ENCODE data around the gene IRF3. TPM values are rescaled to one million over a fixed set of nuclear protein-coding genes. Genes with fewer than 3 reads are reported as not detected.

Gene IRF3
- total RNA-seq, 4 donors from 2014 or later = 38.7 to 102 (median 74.9) TPM

DNA sequence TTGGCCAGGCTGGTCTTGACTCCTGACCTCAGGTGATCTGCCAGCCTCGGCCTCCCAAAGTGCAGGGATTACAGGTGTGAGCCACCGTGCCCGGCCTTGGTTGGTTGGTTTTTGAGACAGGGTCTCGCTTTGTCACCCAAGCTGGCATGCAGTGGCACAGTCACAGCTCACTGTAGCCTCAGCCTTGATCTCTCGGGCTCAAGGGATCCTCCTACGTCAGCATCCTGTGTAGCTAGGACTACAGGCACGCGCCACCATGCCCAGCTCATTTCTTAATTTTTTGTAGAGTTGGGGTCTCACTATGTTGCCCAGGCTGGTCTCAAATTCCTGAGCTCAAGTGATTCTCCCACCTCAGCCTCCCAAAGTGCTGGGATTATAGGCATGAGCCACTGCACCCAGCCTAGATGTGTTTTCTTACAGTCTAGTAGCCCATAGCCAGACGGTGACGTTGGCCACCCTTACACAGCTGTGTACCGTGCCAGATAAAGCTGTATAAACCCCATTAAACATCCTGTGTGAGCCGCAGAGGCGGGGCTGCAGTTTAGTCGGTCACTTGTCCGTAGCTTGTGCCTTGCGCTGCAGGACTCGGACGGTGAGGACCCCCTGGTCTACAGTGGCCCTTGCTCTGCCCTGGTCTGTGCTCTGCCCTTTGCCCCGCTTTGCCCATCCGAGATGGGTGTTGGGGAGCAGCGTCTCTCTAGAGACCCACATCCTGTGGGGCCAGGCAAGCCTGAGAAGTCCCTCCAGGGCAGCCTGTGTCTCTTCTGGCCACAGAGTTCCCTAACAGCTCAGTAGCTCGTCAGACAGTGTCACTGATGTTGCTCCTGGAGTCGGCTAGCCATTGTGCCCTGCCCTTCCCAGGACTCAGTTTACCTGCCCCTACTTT, 9.8 kb downstream of the IRF3 start:
- 90% methylated on average over 23 of the region's 23 CpGs for WGBS, 2 donors

DNA sequence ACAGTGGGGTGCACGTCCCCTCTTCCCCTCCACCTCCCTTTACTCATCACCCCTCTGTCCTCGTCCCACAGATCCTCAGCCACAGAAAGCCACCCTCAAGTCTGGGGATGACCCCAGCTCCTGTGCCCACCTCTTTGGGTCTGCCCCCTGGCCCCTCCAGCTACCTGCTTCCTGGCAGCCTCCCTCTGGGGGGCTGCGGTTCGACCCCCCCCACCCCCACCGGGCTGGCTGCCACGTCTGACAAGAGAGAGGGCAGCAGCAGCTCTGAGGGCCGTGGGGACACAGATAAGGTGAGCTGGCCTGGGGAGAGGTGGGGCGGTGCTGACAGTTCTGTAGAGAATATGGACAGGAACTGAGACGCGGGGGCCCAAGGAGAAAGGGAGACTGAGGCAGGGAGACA, 11.1 kb downstream of the IRF3 start:
- no peak for DNase-seq (ENCODE audit: low spot score in 2 of 2)
- intact Hi-C loops (cut with DNase I; ENCODE audit: low total_unique reads) = no loop called here
- no peak overlapping the region for H3K4me3 ChIP-seq (ENCODE audit: low read depth, poor library complexity, severe bottlenecking)
- no peak for TF ChIP-seq POLR2A (IDR thresholded peaks at IDR 0.05)
- TF ChIP-seq, protein P1, sequence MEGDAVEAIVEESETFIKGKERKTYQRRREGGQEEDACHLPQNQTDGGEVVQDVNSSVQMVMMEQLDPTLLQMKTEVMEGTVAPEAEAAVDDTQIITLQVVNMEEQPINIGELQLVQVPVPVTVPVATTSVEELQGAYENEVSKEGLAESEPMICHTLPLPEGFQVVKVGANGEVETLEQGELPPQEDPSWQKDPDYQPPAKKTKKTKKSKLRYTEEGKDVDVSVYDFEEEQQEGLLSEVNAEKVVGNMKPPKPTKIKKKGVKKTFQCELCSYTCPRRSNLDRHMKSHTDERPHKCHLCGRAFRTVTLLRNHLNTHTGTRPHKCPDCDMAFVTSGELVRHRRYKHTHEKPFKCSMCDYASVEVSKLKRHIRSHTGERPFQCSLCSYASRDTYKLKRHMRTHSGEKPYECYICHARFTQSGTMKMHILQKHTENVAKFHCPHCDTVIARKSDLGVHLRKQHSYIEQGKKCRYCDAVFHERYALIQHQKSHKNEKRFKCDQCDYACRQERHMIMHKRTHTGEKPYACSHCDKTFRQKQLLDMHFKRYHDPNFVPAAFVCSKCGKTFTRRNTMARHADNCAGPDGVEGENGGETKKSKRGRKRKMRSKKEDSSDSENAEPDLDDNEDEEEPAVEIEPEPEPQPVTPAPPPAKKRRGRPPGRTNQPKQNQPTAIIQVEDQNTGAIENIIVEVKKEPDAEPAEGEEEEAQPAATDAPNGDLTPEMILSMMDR (IDR thresholded peaks at IDR 0.05) = no peak
- 86 to 93% methylated on average over 10 of the region's 10 CpGs for WGBS, 2 donors

More for the DNA sequence above, 9.8 kb downstream of the IRF3 start:
- TF ChIP-seq POLR2A (IDR thresholded peaks at IDR 0.05) = no peak
- TF ChIP-seq, protein P1 (IDR thresholded peaks at IDR 0.05) = no peak
- intact Hi-C loops (cut with DNase I; ENCODE audit: low total_unique reads) = no loop called here
- no peak for DNase-seq (ENCODE audit: low spot score in 2 of 2)
- H3K4me3 ChIP-seq (ENCODE audit: low read depth, poor library complexity, severe bottlenecking) = no peak overlapping the region

DNA sequence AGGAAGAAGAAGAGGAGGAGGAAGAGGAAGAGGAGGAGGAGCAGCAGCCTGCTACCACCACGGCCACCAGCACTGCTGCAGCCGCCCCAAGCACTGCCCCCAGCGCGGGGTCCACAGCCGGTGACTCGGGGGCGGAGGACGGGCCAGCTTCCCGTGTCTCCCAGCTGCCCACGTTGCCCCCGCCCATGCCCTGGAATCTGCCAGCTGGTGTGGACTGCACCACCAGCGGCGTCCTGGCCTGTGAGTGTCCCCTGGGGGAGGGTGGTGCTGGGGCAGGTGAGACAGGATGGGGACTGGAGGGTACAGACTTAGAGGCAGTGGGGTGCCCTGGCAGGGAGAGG, 12.2 kb downstream of the IRF3 start:
- no peak overlapping the region for H3K4me3 ChIP-seq (ENCODE audit: low read depth, poor library complexity, severe bottlenecking)
- no peak for DNase-seq (ENCODE audit: low spot score in 2 of 2)
- 88 to 94% methylated on average over 11 to 13 of the region's 13 CpGs for WGBS, 2 donors
- TF ChIP-seq POLR2A (IDR thresholded peaks at IDR 0.05) = no peak
- TF ChIP-seq, protein P1 (IDR thresholded peaks at IDR 0.05) = no peak
- intact Hi-C loops (cut with DNase I; ENCODE audit: low total_unique reads) = no loop called here

DNA sequence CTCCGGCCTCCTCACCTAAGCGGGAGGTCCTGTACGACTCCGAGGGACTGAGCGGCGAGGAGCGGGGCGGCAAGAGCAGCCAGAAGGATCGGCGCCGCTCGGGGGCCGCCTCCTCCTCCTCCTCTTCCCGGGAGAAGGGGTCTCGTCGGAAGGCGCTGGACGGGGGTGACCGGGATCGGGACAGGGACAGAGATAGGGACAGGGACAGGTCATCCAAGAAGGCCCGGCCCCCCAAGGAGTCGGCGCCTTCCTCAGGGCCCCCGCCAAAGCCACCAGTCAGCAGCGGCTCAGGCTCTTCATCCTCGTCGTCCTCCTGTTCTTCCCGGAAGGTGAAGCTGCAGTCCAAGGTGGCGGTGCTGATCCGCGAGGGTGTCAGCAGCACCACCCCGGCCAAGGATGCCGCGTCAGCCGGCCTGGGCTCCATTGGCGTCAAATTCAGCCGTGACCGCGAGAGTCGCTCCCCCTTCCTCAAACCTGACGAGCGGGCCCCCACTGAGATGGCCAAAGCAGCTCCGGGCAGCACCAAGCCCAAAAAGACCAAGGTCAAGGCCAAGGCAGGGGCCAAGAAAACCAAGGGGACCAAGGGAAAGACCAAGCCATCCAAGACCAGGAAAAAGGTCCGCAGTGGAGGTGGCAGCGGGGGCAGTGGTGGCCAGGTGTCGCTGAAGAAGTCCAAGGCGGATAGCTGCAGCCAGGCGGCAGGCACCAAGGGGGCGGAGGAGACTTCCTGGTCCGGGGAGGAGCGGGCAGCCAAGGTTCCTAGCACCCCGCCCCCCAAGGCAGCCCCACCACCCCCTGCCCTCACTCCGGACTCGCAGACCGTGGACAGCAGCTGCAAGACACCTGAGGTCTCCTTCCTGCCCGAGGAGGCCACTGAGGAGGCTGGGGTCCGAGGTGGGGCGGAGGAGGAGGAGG, 12.8 kb downstream of the IRF3 start:
- no peak overlapping the region for H3K4me3 ChIP-seq (ENCODE audit: low read depth, poor library complexity, severe bottlenecking)
- no peak for TF ChIP-seq POLR2A (IDR thresholded peaks at IDR 0.05)
- TF ChIP-seq, protein P1 (IDR thresholded peaks at IDR 0.05) = no peak
- WGBS, 2 donors = 94% methylated on average over 54 to 58 of the region's 58 CpGs
- DNase-seq (ENCODE audit: low spot score in 2 of 2) = no peak
- intact Hi-C loops (cut with DNase I; ENCODE audit: low total_unique reads) = no loop called here

DNA sequence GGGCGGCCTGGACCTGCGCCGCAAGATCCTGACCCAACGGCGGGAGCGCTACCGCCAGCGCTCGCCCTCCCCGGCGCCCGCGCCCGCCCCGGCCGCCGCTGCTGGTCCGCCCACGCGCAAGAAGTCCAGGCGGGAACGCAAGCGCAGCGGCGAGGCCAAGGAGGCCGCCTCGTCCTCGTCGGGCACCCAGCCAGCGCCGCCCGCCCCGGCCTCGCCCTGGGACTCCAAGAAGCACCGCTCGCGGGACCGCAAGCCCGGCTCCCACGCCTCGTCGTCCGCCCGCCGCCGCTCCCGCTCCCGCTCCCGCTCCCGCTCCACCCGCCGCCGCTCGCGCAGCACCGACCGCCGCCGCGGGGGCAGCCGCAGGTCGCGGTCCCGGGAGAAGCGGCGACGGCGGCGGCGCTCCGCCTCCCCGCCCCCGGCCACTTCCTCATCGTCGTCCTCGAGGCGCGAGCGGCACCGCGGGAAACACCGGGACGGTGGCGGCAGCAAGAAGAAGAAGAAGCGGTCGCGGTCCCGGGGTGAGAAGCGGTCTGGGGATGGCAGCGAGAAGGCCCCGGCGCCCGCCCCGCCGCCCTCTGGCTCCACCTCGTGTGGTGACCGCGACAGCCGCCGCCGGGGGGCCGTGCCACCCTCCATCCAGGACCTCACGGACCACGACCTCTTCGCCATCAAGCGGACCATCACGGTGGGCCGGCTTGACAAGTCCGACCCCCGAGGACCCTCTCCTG, 13.7 kb downstream of the IRF3 start:
- no peak for DNase-seq (ENCODE audit: low spot score in 2 of 2)
- no peak overlapping the region for H3K4me3 ChIP-seq (ENCODE audit: low read depth, poor library complexity, severe bottlenecking)
- WGBS, 2 donors = 97% methylated on average over 108 to 110 of the region's 110 CpGs
- intact Hi-C loops (cut with DNase I; ENCODE audit: low total_unique reads) = no loop called here
- no peak for TF ChIP-seq POLR2A (IDR thresholded peaks at IDR 0.05)
- TF ChIP-seq, protein P1 (IDR thresholded peaks at IDR 0.05) = no peak
